ENCODE data around the gene CAD.

GRCh38 chr2:27179344-27180000 is 37.7 kb upstream of the CAD start:
- TF ChIP-seq, protein P1, sequence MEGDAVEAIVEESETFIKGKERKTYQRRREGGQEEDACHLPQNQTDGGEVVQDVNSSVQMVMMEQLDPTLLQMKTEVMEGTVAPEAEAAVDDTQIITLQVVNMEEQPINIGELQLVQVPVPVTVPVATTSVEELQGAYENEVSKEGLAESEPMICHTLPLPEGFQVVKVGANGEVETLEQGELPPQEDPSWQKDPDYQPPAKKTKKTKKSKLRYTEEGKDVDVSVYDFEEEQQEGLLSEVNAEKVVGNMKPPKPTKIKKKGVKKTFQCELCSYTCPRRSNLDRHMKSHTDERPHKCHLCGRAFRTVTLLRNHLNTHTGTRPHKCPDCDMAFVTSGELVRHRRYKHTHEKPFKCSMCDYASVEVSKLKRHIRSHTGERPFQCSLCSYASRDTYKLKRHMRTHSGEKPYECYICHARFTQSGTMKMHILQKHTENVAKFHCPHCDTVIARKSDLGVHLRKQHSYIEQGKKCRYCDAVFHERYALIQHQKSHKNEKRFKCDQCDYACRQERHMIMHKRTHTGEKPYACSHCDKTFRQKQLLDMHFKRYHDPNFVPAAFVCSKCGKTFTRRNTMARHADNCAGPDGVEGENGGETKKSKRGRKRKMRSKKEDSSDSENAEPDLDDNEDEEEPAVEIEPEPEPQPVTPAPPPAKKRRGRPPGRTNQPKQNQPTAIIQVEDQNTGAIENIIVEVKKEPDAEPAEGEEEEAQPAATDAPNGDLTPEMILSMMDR (IDR thresholded peaks at IDR 0.05; ENCODE audit: poor library complexity, severe bottlenecking) = no peak
- TF ChIP-seq EZH2 (IDR thresholded peaks at IDR 0.05; ENCODE audit: borderline replicate concordance, insufficient read depth, low read length, poor library complexity, severe bottlenecking) = no peak
- TF ChIP-seq POLR2AphosphoS5 (IDR thresholded peaks at IDR 0.05) = no peak
- TF ChIP-seq, protein P2, sequence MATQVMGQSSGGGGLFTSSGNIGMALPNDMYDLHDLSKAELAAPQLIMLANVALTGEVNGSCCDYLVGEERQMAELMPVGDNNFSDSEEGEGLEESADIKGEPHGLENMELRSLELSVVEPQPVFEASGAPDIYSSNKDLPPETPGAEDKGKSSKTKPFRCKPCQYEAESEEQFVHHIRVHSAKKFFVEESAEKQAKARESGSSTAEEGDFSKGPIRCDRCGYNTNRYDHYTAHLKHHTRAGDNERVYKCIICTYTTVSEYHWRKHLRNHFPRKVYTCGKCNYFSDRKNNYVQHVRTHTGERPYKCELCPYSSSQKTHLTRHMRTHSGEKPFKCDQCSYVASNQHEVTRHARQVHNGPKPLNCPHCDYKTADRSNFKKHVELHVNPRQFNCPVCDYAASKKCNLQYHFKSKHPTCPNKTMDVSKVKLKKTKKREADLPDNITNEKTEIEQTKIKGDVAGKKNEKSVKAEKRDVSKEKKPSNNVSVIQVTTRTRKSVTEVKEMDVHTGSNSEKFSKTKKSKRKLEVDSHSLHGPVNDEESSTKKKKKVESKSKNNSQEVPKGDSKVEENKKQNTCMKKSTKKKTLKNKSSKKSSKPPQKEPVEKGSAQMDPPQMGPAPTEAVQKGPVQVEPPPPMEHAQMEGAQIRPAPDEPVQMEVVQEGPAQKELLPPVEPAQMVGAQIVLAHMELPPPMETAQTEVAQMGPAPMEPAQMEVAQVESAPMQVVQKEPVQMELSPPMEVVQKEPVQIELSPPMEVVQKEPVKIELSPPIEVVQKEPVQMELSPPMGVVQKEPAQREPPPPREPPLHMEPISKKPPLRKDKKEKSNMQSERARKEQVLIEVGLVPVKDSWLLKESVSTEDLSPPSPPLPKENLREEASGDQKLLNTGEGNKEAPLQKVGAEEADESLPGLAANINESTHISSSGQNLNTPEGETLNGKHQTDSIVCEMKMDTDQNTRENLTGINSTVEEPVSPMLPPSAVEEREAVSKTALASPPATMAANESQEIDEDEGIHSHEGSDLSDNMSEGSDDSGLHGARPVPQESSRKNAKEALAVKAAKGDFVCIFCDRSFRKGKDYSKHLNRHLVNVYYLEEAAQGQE (IDR thresholded peaks at IDR 0.05; ENCODE audit: borderline replicate concordance) = no peak
- TF ChIP-seq TAF1 (IDR thresholded peaks at IDR 0.05; ENCODE audit: low read depth) = no peak
- no peak for TF ChIP-seq SMC3 (conservative IDR thresholded peaks at IDR 0.05; ENCODE audit: poor library complexity)
- TF ChIP-seq EP300 (conservative IDR thresholded peaks at IDR 0.05; ENCODE audit: poor library complexity, severe bottlenecking) = no peak

Measured in neural cell (in vitro differentiated cells).